ENCODE data around the gene PDLIM7. TPM values are rescaled to one million over a fixed set of nuclear protein-coding genes. Genes with fewer than 3 reads are reported as not detected.

PDLIM7 gene
- total and polyA plus RNA-seq, 2 donors (not counting 3 experiments of a cell fraction or from before 2014, with no cell fraction given), result 314 to 318 TPM

GRCh38 chr5:177526791-177527190 lies 29.4 kb upstream of the PDLIM7 start:
- no peaks in the 10 kb centered on the region for H3K27me3 ChIP-seq (ENCODE audit: control insufficient read depth in 2 of 2, insufficient read depth in 2 of 2, low read length in 2 of 2)
- CTCF ChIA-PET, result no interaction called here
- POLR2A ChIA-PET, result no interaction called here
- H3K36me3 ChIP-seq (ENCODE audit: control insufficient read depth in 2 of 2, extremely low read depth in 1 of 2, insufficient read depth in 2 of 2, low read length in 2 of 2), result peaks cover 15 to 66% of the 10 kb centered on the region in 2 experiments
- DNase-seq (ENCODE audit: low read depth, low spot score), result no peak
- no peaks in the 10 kb centered on the region for H3K9me3 ChIP-seq (replicated peaks; ENCODE audit: control insufficient read depth, insufficient read depth, low read length)
- dilution Hi-C loops (cut with MboI; ENCODE audit: extremely low pct_ligation_motif_present, low sequenced_read_pairs), result no loop called here
- H3K4me2 ChIP-seq (ENCODE audit: insufficient read depth, low read length), result no peak overlapping the region
- H3K9me1 ChIP-seq (replicated peaks; ENCODE audit: control insufficient read depth, extremely low read depth, insufficient read depth, low read length), result no peaks in the 10 kb centered on the region
- no peaks in the 10 kb centered on the region for H3K4me1 ChIP-seq (ENCODE audit: control insufficient read depth, extremely low read depth, insufficient read depth, low read length)
- no peaks in the 10 kb centered on the region for H3K79me2 ChIP-seq (ENCODE audit: control insufficient read depth, insufficient read depth, low read length)
- no peak for FAIRE-seq
- no peak overlapping the region for H3K9ac ChIP-seq (replicated peaks; ENCODE audit: extremely low read depth, insufficient read depth, low read length)
- no peak overlapping the region for H3K4me3 ChIP-seq (replicated peaks in 1 of 3; ENCODE audit: insufficient read depth in 1 of 3, low read depth in 1 of 3, low read length in 3 of 3)
- H2AFZ ChIP-seq (ENCODE audit: low read depth, low read length), result no peak overlapping the region
- intact Hi-C loops (cut with micrococcal nuclease), result no loop called here
- TF ChIP-seq FOS (IDR thresholded peaks at IDR 0.05; ENCODE audit: borderline replicate concordance, insufficient read depth, low read length), result no peak
- no peak for TF ChIP-seq CTCF (IDR thresholded peaks at IDR 0.05; ENCODE audit: extremely low read depth in 1 of 2, insufficient read depth in 1 of 2, low read depth in 1 of 2, low read length in 2 of 2)
- no peak for TF ChIP-seq POLR2AphosphoS5 (IDR thresholded peaks at IDR 0.05; ENCODE audit: insufficient read depth, low read depth, low read length)
- no peak for TF ChIP-seq POLR2A (IDR thresholded peaks at IDR 0.05; ENCODE audit: low read depth, low read length)
- no peak for TF ChIP-seq MAX (IDR thresholded peaks at IDR 0.05; ENCODE audit: insufficient read depth, insufficient read length)
- no peak for TF ChIP-seq JUN (IDR thresholded peaks at IDR 0.05; ENCODE audit: borderline replicate concordance, insufficient read depth, insufficient read length, low read depth)
- no peak for TF ChIP-seq MYC (IDR thresholded peaks at IDR 0.05; ENCODE audit: low read depth, low read length)
- no peak for TF ChIP-seq GATA2 (IDR thresholded peaks at IDR 0.05; ENCODE audit: insufficient read depth, insufficient read length, low read depth, low read length)
- TF ChIP-seq EZH2 (IDR thresholded peaks at IDR 0.05; ENCODE audit: borderline replicate concordance, low read depth, low read length, severe bottlenecking), result no peak
- no peak overlapping the region for H3K27ac ChIP-seq (ENCODE audit: insufficient read depth, low read depth, low read length)
- BruUV-seq (replicated peaks), result no TSS peak
- H4K20me1 ChIP-seq (replicated peaks; ENCODE audit: control insufficient read depth, extremely low read depth, insufficient read depth, low read length), result no peaks in the 10 kb centered on the region
